Caki2 (cell line): ENCODE data around the gene FLRT2. TPM values are rescaled to one million over a fixed set of nuclear protein-coding genes. Genes with fewer than 3 reads are reported as not detected.
A peak's percentile ranks its signal among the peaks of the same experiment; 100 is the strongest.

Source experiments
- DNase-seq: peaks from one replicate; pipeline ENCODE4 v3.0.0-alpha.2; 2015; ENCODE audit warnings: low read depth
- in situ Hi-C: cut with HindIII; loops from 2 replicates; pipeline ENCODE4 v1.10.0; 2016; ENCODE audit warnings: low sequenced_read_pairs, low pct_unique_long_range_greater_than_20kb, mixed read lengths
- total RNA-seq: library from RNA; depleted of rRNA; stranded (reverse); fragments of >200 nt; shearing (Covaris generic); gene quantifications from 2 replicates; pipeline ENCODE4 v1.2.3, GENCODE V29; 2014; ENCODE audit warnings: low replicate concordance

The FLRT2 gene
- total RNA-seq, 1 experiment from 2014 or later, result 0.07 TPM

DNA sequence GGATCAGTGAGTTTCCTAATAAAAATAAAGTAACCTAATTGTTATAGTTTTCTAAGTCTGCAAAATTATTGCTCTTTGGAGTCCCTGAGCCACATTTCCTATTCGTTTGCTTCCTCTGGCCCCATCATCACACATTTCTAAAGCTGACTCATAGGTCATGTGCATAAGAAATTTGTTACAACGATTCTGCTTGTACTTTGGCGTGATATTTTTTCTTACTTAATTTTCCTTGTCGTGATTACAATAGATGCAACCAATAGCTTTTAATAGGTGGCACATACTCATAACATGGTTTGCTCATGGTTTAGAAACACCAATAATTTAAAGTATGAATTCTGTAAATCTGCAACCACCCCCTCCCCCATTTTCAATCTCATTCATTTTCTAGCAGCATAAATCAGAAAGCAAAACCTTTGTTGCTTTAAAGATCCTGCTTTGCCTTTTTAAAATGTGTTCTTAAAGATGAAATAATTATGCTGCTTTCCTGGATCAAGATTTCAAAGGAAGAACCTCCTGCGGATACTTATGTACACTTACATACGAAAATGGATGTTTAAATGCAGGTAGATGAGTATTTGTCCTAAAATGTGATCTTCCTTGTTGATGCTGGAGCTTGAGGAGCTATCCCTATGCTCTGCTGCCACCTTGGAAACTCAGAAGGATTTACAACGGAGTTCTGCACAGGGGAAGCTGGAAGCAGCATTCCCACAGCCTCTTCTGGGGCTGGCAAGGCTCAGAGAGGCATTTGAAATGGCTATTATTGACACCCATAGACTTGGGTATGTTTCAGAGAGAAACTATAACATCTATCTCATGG, 1.7 kb upstream of the FLRT2 start:
- in situ Hi-C loops, result no loop called here
- peak; percentile 70 for DNase-seq

DNA sequence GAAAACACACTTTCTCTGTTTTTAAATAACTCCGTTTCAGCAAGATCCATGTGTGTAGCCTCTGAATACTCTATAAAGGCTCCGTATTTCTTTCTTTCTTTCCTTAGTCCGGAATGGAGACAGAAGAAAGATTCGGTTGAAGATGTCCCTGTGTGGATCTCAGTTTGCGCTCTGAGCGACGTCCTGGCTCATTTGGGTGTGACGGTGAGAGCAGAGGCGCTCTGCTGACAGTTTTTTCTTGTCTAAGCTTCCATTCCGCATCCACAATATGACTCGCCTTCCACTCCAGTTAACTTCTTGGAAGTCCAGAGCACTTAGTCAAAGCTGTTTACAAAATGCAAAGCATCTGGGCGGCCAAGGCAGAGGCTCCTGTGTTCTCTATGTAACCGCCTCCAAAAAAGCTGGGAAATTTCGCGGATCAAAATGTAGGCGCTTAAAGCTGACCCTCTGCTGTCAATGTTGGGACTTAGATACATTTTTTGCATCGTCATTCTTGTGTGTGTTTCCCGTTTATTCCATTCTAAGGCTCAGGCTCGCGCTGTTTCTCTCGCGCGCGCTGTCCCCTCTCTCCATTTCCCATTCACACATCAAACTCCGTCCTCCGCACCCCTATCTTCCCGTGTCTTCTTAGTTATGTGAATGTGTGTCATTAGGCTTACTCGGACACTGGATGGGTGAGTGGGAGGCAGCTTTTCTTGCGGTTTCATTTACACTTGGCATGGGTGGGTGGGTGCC, 880 bp upstream of the FLRT2 start:
- in situ Hi-C loops, result no loop called here
- peak; percentile 49 for DNase-seq

GRCh38 chr14:85530626-85531025, 682 bp downstream of the FLRT2 start:
- no peak for DNase-seq
- in situ Hi-C loops, result no loop called here

DNA sequence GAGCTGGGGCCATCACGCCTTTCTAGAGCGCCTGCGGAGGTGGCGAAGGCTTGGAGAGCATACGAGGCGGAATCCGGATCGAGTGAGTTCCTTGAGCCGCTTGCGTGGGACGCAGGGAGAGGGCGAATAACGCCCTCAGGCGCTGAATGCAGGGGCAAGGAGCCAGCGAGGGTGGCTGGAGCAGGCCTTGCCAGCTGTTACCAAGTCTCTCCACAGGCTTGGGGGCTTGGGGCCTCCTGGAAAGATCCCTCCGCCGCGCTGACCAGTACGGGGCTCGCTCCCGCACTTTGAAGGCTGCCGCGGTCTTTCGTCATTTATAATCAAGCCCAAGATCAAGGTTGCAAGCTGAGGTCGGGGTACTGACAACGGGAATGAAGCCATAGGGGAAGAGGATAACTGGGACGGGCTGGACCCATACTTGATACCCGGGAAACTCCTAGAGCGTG, 1.2 kb downstream of the FLRT2 start:
- no peak for DNase-seq
- in situ Hi-C loops, result no loop called here

- DNase-seq, result peak; percentile 54
- in situ Hi-C loops, result no loop called here
Measured at GRCh38 chr14:85531587-85532373, 1.8 kb downstream of the FLRT2 start.

GRCh38 chr14:85532374-85533022, 2.6 kb downstream of the FLRT2 start:
- DNase-seq, result no peak
- in situ Hi-C loops, result no loop called here

GRCh38 chr14:85533023-85533860, 3.3 kb downstream of the FLRT2 start:
- in situ Hi-C loops, result no loop called here
- peak; percentile 61 for DNase-seq

GRCh38 chr14:85533861-85534291, 3.9 kb downstream of the FLRT2 start:
- DNase-seq, result no peak
- in situ Hi-C loops, result no loop called here

DNA sequence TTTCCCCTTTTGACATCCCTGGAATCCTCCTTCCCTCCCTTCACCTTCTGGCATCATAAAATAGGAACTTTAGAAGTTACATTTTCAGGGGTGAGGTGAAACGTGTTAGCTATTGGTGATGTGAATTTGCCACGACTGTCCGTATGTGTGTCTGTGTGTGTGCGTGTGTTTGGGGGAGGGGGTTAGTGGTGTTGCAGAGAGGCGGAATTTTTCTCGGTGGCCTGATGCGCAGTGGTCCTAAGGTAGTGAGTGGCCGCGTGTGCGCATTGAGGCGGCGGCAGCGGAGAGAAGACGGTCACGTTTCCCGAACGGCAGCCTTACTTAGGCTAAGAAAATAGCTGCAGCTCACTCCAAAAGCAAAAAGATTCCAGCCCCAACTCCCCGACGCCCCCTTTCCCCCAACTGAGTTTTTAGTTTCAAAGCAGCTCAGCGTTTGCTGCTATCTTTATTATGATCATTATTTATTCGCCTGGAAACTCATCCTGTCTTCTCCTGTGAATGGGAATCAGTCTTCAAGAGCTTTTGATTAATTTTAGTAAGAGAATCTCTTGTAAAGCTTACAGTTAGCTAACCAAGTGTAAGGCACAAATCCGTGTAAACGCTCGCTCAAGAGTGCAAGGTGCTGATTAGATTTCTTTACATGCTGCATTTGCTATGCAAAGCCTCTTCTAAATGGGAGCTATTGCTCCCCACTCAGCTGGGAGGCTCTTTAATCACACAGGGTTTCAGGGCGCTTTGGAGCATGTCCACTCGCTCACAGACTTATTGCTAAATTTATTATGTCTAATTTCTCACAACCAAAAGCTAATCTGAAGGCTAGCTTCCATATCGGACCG, 4.7 kb downstream of the FLRT2 start:
- DNase-seq, result no peak
- in situ Hi-C loops, result no loop called here

DNA sequence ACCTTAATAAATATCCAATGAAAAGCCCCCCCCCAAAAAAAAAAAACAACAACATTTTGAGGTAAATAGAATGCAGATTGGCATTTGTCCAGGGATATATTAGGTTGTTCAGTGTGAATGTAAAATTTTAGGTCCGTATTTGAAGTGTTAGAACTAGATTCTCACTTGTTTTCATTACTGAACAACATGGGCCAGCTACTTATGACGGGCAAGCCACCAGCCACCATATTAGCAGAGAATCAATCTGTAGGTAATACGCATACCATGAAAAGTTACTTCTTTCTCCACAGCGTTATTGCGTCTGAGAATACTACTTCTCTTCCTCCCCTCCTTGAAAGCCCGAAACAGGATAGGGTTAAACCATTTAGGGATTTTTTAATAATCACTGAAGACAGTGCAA, 5.4 kb downstream of the FLRT2 start:
- no peak for DNase-seq
- in situ Hi-C loops, result no loop called here

- in situ Hi-C loops, result no loop called here
- DNase-seq, result peak; percentile 34
Measured at GRCh38 chr14:85535991-85536832, 6.3 kb downstream of the FLRT2 start.

DNA sequence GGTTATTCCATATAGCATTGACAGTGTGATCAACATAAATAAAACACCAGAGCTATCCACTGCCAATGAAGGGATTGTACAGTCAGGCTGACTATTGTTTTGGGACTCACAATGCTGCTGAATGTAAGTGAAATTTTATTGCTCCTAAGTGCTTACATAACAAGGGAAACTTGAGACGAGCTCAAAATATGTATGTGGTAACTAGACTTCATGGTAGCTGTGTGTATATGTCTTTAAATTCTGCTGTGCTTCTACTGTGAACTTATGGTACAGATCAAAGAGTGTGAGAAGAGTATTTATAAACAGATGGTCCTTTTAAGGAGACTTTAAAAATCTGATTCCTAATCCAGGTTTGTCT, 6.9 kb downstream of the FLRT2 start:
- in situ Hi-C loops, result no loop called here
- no peak for DNase-seq

DNA sequence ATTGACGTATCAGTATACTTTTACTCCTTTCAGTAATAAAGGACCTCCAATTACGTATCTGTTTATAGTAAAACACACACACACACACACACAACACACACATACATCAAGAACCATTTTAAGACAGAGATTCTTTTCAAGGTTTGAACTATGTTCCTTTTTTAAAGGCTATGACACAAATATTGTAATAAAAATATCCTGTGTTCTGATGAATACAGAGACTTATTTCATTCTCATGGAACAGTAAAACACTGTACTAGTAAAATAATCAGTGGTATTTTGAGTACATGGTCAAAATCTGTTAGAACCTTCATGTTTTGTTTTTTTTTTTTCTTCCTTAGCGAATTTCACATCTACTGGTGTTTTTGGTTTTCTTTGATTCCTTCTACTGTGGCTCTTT, 7.6 kb downstream of the FLRT2 start:
- in situ Hi-C loops, result no loop called here
- DNase-seq, result no peak

DNA sequence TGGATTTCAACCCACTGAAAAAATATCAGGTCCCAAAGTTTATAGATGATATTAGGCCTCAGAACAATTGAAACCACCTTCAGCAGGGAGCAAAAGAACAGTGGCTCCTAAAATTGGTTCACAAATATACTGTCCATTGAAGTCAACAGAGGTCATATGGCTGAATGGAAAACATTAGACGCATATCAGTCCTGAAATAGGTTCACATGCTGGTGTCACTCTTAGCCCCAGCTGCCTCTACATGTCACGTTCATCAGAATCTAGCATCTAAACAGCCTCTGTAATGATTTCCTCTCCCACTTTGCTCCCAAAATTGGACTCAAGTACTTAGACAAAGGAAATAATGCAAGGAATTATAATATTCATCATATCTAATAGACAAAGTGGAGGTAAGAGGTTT, 8.7 kb downstream of the FLRT2 start:
- in situ Hi-C loops, result no loop called here

DNA sequence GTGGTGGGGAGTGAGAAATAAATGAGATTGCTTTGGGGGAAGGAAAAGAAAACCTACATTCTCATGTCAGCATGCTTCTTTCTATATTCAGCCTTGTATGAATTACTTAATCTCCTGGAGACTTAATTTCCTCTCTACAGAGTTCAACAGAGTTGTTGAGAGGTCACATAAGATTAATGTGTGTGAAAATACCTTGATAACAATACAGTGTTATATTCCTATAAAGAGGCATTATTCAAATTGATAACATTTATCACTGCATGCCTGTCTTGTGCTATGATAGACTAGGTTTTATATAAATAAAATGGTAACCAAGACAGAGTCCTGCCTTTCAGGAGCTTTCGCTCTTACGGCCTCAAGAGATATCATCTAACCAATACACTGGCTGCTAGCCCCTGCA, 9.6 kb downstream of the FLRT2 start:
- in situ Hi-C loops, result no loop called here
- DNase-seq, result no peak

More for the DNA sequence above, 8.7 kb downstream of the FLRT2 start:
- no peak for DNase-seq

GRCh38 chr14:85542623-85543022, 12.7 kb downstream of the FLRT2 start:
- in situ Hi-C loops, result no loop called here
- DNase-seq, result no peak
